GM12892 (cell line): ENCODE measurements around the gene ANAPC2.

Experiments used
- DNase-seq: peaks from one replicate; pipeline ENCODE4 v3.0.0; 2011; ENCODE audit not compliant: insufficient read length
- FAIRE-seq: peaks from 2 replicates; lab custom pipeline; 2011; peaks lifted over from hg19 to GRCh38; lab: Jason Lieb, UNC
- POLR2A ChIP-seq: IDR thresholded peaks from 2 replicates; pipeline ENCODE4 v1.6.1; 2011; ENCODE audit warnings: low read depth, low read length, control low read depth
- POLR2AphosphoS5 ChIP-seq: IDR thresholded peaks from 2 replicates; pipeline ENCODE4 v1.6.1; 2011; ENCODE audit warnings: low read depth, low read length, control low read depth
- TAF1 ChIP-seq: IDR thresholded peaks from 2 replicates; pipeline ENCODE4 v1.6.1; 2011; ENCODE audit warnings: low read depth, mild to moderate bottlenecking, control low read depth, low read length, borderline replicate concordance

The ANAPC2 gene

GRCh38 chr9:137231372-137232039 lies 43.1 kb upstream of the ANAPC2 start:
- TF ChIP-seq TAF1 (no peak), POLR2A (no peak), POLR2AphosphoS5 (no peak)
- FAIRE-seq (no peak), DNase-seq (no peak)

DNA sequence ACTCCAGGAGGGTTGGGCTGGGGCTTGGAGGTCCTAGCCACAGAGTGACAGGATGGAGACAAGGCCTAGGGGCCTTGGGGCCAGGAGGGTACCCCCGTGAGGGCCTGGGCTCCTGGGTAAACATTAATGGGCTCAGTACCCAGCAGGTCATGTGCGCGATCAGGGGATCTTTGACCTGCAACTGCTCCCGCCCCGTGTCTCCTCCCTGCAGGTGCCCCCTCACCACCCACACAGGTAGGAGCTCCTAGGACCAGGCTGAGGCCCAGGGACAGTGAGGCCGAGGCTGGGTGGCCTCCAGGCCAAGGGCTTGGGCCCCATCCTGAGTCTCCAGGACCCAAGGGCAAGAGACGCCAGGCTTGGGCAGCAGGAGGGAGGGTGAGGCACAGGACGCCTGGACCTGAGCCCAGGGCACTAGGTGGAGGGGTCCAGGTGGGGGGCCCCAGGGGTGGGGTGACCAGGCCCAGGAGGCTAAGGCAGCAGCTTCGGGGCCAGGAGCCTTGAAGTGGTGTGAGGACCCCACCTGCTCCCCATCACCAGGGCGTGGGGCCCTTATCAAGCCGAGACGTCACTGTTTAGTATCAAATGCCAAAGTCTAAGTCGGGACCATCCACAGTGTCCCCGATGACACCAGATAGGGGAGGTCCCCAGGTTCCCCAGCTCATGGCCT lies 42.5 kb upstream of the ANAPC2 start, which contains the start of gene SLC34A3:
TSS of gene SLC34A3 (plus strand) at position 197 of the 667 bp plus-strand sequence. CDS start 802 bp downstream, outside the sequence.
- DNase-seq: no peak
- TF ChIP-seq TAF1 (no peak), POLR2AphosphoS5 (no peak), POLR2A (no peak)
- FAIRE-seq: no peak

DNA sequence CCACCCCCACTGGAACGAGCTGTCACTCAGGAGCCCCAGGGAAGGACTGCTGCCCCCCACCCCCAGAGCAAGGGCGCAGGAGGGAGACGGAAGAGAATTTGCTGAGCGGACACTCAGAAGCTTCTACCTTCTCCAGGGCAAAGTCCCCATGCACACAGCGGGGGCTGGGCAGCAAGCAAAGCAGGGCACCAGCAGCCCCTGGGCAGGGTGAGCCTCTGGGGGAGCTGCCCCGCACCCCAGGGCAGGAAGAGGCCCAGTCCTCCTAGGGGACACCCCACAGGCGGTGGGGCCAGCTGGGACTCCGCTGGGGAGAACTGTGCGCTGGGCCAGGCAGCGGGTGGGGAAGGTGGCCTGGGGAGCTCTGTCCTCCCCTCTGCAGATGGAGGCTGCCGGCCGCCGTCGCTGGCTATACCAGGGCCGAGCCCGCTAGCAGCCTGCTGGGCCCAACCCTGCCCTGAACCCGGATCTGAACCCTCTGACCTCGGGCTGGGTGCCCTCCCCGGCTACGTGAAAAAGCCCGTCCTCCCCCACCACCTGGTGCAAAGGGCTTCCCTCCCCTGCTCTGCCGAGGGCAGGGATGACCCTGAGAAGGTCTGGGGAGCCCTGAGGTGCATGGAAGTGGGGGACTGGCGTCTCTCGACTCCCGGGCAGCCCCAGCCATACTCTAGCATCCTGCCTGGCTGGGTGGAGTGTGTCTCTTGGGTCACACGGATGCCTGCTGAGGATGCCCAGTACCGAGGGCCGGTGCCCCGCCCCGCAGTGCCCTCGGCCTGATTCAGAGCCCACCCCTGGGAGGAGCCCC lies 41.7 kb upstream of the ANAPC2 start:
- TF ChIP-seq TAF1: no peak
- TF ChIP-seq POLR2A: no peak
- no peak for TF ChIP-seq POLR2AphosphoS5
- no peak for DNase-seq
- no peak for FAIRE-seq

DNA sequence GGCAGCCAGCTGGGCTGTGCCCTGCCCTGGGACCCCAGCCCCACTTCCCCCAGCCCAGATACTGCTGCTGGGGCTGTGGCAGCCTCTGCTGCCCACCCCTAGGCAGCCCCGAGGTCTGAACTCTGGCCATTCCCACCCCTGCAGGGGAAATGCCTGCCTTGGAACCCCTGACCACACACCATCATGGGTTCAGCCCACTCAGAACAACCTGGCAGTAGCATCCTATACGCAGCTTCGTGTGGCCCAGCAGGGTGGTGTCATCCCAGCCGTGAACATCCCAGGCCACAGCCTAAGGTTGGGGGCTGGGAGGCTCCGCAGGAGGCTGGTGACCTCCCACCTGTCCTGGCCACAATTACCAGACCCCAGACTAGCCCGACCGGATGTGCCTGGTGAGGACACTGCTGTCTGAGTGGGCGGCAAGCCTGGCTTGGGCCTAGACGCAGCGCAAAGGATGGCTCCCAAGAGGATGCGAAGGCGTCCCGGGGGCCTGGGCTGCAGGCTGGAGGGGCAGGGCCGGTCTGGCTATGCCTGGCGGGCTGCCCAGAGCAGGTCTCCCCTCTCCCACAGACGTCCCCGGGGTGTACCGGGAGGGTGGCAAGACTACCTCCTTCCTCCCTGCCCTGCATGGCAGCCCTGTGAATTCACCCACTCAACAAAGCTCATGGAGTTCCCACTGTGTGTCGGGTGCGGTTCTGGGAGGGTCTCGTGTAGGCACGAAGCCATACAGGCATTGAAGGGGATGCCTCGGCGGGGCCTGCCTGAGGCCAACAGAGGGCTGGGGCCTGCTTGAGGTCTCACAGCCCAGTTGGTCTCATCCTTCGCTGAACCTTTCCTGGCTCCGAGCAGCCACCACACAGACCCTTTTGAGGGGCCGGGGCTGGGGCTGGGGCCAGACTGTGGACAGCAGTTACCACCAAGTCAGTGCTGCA lies 40.9 kb upstream of the ANAPC2 start:
- FAIRE-seq (no peak), DNase-seq (no peak)
- TF ChIP-seq TAF1 (no peak), POLR2A (no peak), POLR2AphosphoS5 (no peak)

DNA sequence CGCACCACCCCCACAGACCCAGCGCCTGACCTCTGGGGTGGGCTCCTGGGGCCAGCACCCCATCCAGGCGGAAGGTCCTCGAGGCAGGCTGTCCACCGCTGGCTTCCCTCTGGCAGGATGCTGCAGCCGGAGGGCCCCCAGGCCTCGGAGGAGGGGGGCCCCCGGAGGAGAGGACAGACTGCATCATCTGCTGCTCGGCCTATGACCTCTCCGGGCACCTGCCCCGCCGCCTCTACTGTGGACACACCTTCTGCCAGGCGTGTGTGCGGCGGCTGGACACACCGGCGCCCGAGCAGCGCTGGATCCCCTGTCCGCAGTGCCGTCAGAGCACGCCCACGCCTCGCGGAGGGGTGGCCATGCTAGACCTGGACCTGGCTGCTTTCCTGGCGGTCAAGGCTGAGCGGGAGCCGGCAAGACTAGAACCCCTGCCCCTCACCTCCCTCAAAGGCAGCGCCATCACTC lies 40.2 kb upstream of the ANAPC2 start:
- DNase-seq (no peak), FAIRE-seq (no peak)
- TF ChIP-seq POLR2A: no peak
- TF ChIP-seq TAF1: no peak
- TF ChIP-seq POLR2AphosphoS5: no peak

GRCh38 chr9:137227853-137228505 lies 39.6 kb upstream of the ANAPC2 start:
- TF ChIP-seq TAF1 (no peak), POLR2A (no peak), POLR2AphosphoS5 (no peak)
- no peak for DNase-seq
- FAIRE-seq: no peak

DNA sequence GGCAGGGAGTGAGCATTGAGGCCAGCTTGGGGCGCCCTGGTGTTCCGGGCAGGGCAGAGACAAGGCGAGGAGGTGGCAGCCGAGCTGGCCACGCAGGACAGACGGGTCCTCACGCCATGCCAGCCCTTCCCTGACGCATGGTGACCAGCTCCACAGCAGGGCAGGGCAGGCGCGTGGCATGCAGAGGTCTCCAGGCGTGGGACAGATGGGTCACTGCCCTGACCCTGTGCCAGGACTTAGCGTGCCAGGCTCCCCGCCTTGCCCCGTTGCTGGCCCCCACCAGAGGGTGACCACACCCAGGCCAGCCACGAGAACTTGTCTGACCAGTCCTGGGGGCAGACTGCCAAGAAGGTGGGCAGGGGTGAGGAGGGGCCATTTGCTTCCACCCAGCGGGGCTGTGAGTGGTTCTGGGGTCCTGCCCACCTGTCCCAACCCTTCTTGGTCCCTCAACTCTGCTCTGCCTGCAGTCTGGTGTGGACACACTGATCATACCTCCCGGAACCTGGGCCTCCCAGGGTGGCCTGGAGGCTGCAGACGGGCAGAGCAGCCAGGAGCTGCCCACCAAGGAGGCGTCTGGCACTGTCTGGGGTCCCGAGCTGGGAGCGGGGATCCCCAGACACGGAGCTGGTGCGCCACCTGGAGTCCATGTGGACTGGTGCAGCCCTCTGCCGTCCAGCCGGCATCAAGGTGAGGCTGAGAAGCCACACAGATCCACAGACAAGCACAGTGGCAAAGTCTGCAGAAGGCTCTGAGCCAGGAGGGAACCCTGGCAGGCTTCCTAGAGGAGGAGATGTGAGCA lies 38.9 kb upstream of the ANAPC2 start, which contains the start of gene RNF224:
TSS of gene RNF224 (plus strand) at position 449 of the 799 bp plus-strand sequence. CDS start 834 bp downstream, outside the sequence.
- TF ChIP-seq TAF1: no peak
- no peak for TF ChIP-seq POLR2AphosphoS5
- TF ChIP-seq POLR2A: no peak
- DNase-seq (peak; percentile 88), FAIRE-seq (peak; percentile 98)

DNA sequence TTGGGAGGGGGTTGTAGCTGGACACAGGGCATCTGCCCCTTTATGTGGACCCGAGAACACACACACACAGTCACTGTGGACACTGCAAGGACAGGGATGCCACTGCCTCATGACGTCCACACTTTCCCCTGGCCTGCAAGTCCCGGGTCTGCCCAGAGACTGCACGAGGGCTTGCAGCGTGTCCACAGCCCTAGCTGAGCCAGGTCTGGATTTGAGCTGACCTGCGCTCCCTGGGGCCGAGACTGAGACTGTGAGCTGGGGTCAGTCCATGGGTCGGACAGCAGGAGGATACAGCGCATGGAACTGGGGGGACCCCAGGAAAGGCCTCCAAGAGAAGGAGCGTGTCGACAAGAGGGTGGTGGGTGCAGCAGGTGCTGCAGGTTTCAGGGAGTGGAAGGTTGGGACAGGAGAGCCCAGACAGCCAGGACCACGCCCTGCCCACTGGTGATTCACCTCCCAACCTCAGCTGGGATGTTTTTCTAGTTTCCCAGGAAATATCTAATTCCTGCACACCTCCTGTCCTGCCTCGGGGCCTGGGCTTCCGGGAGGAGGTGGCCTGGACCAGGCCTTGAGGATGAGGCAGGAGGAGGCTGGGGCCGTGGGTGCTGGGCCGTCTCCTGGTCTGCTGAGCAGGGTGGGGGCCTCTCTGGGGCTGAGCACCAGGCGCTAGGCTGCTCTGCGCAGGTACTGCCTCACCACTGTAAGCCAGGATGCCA lies 38.1 kb upstream of the ANAPC2 start:
- no peak for DNase-seq
- no peak for TF ChIP-seq POLR2A
- TF ChIP-seq TAF1: no peak
- TF ChIP-seq POLR2AphosphoS5: no peak
- FAIRE-seq: no peak

GRCh38 chr9:137225699-137226331 lies 37.5 kb upstream of the ANAPC2 start:
- TF ChIP-seq POLR2A (no peak), POLR2AphosphoS5 (no peak), TAF1 (no peak)
- DNase-seq: no peak
- FAIRE-seq: no peak
